Suprapubic skin (tissue), 4 donors: ENCODE data around the gene GNAS-AS1. TPM values are rescaled to one million over a fixed set of nuclear protein-coding genes. Genes with fewer than 3 reads are reported as not detected.

Source experiments
- DNase-seq, 2 donors: peaks; one replicate each; pipeline ENCODE4 v3.0.0-alpha.2; 2019; ENCODE audit warnings: low spot score in 2 of 2
- H3K27ac ChIP-seq: fragments of 200-600 bp; sonication (generic); one replicate; pipeline ENCODE4 v1.5.1; 2019
- H3K27me3 ChIP-seq: fragments of 200-600 bp; sonication (generic); one replicate; pipeline ENCODE4 v1.5.1; 2019
- H3K36me3 ChIP-seq: fragments of 200-600 bp; sonication (generic); one replicate; pipeline ENCODE4 v1.5.1; 2019
- H3K4me1 ChIP-seq: fragments of 200-600 bp; sonication (generic); one replicate; pipeline ENCODE4 v1.5.1; 2019
- H3K4me3 ChIP-seq: fragments of 200-600 bp; sonication (generic); one replicate; pipeline ENCODE4 v1.5.1; 2019; ENCODE audit warnings: mild to moderate bottlenecking
- H3K9me3 ChIP-seq: fragments of 200-600 bp; sonication (generic); one replicate; pipeline ENCODE4 v1.5.1; 2019
- EP300 ChIP-seq: sonication (generic); formaldehyde crosslinking; IDR thresholded peaks from one replicate; pipeline ENCODE4 v1.6.1; 2017; ENCODE audit warnings: antibody characterized with exemption
- POLR2A ChIP-seq, 2 donors: fragments of 450-650 bp; IDR thresholded peaks; one replicate each; pipeline ENCODE4 v1.6.1; 2017; ENCODE audit warnings: antibody characterized with exemption in 2 of 2, mild to moderate bottlenecking in 2 of 2, moderate library complexity in 2 of 2
- POLR2AphosphoS5 ChIP-seq, 3 donors: sonication (generic); formaldehyde crosslinking; IDR thresholded peaks; one replicate each; pipeline ENCODE4 v1.6.1; 2017; ENCODE audit warnings: antibody characterized with exemption in 3 of 3
- WGBS: methylation state at CpG from one replicate; pipeline ENCODE4 v1.1.5; 2018; 5-methylcytosine and 5-hydroxymethylcytosine counted together
- total RNA-seq, 4 donors: library from RNA; depleted of rRNA; stranded (reverse); fragments of >200 nt; gene quantifications; one replicate each; pipeline ENCODE4 v1.1.0, GENCODE V29; 2016
- TF ChIP-seq, protein P1 (sequence below), 2 donors: fragments of 200-600 bp in 1 of 2; fragments of 450-650 bp in 1 of 2; sonication (generic) in 1 of 2; IDR thresholded peaks; one replicate each; pipeline ENCODE4 v1.5.1; 2016 to 2019; ENCODE audit warnings: antibody characterized with exemption in 2 of 2, mild to moderate bottlenecking in 1 of 2, moderate library complexity in 1 of 2

GNAS-AS1 gene
- total RNA-seq, 4 donors from 2014 or later: not detected

DNA sequence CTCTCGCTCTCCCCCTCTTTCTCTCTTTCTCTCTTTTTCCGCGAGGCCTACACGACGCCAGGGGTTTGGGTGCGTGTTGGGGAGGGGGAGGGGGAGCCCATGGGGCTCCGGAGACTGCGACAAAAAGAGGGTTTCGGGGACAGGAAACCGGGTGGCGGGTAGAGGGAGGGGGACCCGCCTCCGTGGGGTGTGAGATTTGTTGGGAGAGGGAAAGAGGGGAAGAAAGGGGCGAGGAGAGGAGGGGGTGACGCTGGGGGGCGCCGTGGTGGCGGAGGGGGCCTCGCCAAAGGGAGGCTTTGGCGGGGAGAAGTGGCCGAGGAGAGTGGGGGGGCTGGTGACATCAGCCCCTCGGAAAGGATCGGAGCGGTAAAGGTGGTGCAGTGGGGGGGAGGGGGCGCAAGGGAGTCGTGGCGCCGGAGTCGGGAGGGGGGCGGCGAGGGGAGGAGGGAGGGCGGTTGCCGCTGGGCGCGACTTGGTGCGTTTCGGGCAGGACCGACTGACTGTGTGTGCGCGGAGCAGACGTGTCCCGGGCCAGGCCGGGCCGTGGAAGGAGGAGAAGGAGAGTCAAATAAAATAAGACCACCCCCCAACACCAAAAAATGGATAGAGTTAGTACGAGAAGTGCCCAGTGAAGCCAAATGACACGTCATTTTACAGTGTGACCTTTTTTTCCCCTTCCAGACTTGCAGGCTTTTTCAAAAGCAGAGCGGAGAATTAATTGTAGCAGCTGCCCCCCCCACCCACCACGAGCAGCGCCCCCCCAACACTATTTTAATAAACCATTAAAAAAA lies 41.6 kb upstream of the GNAS-AS1 start:
- no peaks in the 10 kb centered on the region for H3K9me3 ChIP-seq
- peak; percentile 87 to 88 for DNase-seq
- H3K36me3 ChIP-seq: no peaks in the 10 kb centered on the region
- no peaks in the 10 kb centered on the region for H3K27me3 ChIP-seq
- H3K27ac ChIP-seq: peak overlapping the region; percentile 98
- peak overlapping the region; percentile 86 for H3K4me3 ChIP-seq
- TF ChIP-seq POLR2AphosphoS5 (IDR thresholded peaks at IDR 0.05): no peak
- no peak for TF ChIP-seq POLR2A (IDR thresholded peaks at IDR 0.05)
- TF ChIP-seq, protein P1, sequence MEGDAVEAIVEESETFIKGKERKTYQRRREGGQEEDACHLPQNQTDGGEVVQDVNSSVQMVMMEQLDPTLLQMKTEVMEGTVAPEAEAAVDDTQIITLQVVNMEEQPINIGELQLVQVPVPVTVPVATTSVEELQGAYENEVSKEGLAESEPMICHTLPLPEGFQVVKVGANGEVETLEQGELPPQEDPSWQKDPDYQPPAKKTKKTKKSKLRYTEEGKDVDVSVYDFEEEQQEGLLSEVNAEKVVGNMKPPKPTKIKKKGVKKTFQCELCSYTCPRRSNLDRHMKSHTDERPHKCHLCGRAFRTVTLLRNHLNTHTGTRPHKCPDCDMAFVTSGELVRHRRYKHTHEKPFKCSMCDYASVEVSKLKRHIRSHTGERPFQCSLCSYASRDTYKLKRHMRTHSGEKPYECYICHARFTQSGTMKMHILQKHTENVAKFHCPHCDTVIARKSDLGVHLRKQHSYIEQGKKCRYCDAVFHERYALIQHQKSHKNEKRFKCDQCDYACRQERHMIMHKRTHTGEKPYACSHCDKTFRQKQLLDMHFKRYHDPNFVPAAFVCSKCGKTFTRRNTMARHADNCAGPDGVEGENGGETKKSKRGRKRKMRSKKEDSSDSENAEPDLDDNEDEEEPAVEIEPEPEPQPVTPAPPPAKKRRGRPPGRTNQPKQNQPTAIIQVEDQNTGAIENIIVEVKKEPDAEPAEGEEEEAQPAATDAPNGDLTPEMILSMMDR (IDR thresholded peaks at IDR 0.05): no peak
- TF ChIP-seq EP300: no peak
- under 1% methylated on average over 39 of the region's 49 CpGs for WGBS
- H3K4me1 ChIP-seq: peaks cover 57% of the 10 kb centered on the region

DNA sequence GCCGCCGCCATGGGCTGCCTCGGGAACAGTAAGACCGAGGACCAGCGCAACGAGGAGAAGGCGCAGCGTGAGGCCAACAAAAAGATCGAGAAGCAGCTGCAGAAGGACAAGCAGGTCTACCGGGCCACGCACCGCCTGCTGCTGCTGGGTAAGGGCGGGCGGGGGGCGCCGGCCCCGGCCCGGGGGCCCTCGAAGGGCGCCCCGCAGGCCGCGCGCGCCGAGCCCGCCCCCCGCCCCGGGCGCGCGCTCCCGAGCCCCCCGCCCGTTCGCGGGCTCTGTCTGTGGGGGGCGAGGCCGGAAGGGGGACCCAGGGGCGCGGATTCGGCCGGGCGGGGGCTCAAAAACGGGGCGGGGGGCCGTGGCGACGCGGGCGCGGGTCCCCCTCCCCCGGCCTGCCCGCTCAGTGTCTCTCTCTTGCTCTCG lies 41.0 kb upstream of the GNAS-AS1 start:
- no peaks in the 10 kb centered on the region for H3K27me3 ChIP-seq
- no peak for DNase-seq
- no peaks in the 10 kb centered on the region for H3K36me3 ChIP-seq
- H3K4me3 ChIP-seq: peak overlapping the region; percentile 86
- TF ChIP-seq, protein P1 (IDR thresholded peaks at IDR 0.05): no peak
- TF ChIP-seq POLR2A (IDR thresholded peaks at IDR 0.05) (no peak), POLR2AphosphoS5 (IDR thresholded peaks at IDR 0.05) (no peak), EP300 (no peak)
- 0% methylated on average over 15 of the region's 55 CpGs for WGBS
- peaks cover 51% of the 10 kb centered on the region for H3K4me1 ChIP-seq
- peak overlapping the region; percentile 98 for H3K27ac ChIP-seq
- H3K9me3 ChIP-seq: no peaks in the 10 kb centered on the region

GRCh38 chr20:58891086-58891717 lies 40.5 kb upstream of the GNAS-AS1 start:
- Histone ChIP-seq H3K27ac (peak overlapping the region; percentile 98), H3K36me3 (no peaks in the 10 kb centered on the region), H3K27me3 (no peaks in the 10 kb centered on the region), H3K4me1 (peaks cover 47% of the 10 kb centered on the region), H3K4me3 (peak overlapping the region; percentile 86), H3K9me3 (no peaks in the 10 kb centered on the region)
- no CpG with 5 or more reads among the region's 105 CpGs for WGBS
- TF ChIP-seq POLR2A (IDR thresholded peaks at IDR 0.05) (peak; percentile 51 to 69), POLR2AphosphoS5 (IDR thresholded peaks at IDR 0.05) (no peak), EP300 (no peak)
- TF ChIP-seq, protein P1 (IDR thresholded peaks at IDR 0.05): no peak
- DNase-seq: peak; percentile 78 to 89

- no peaks in the 10 kb centered on the region for H3K27me3 ChIP-seq
- peak; percentile 84 to 89 for DNase-seq
- WGBS: 0% methylated on average over 44 of the region's 64 CpGs
- peak overlapping the region; percentile 98 for H3K27ac ChIP-seq
- TF ChIP-seq, protein P1 (IDR thresholded peaks at IDR 0.05): no peak
- TF ChIP-seq EP300 (no peak), POLR2AphosphoS5 (IDR thresholded peaks at IDR 0.05) (no peak), POLR2A (IDR thresholded peaks at IDR 0.05) (peak in 1 of 2 donors; percentile 12)
- peaks cover 41% of the 10 kb centered on the region for H3K4me1 ChIP-seq
- peak overlapping the region; percentile 86 for H3K4me3 ChIP-seq
- no peaks in the 10 kb centered on the region for H3K9me3 ChIP-seq
- no peaks in the 10 kb centered on the region for H3K36me3 ChIP-seq
Measured at GRCh38 chr20:58890518-58891085, 39.9 kb upstream of the GNAS-AS1 start.
